NCI-H510A (cell line): Measurements from ENCODE around the gene SPATC1L.
"Not testable (repeated sequence)": the region's sequence is repeated elsewhere in the genome, so short reads cannot be mapped to it uniquely, and the experiment has no call there.

ENCODE experiments used
- DNase-seq: peaks from one replicate; lab custom pipeline; 2025; lab: John Stamatoyannopoulos, UW

Gene SPATC1L

GRCh38 chr21:46149205-46149901 lies 34.9 kb downstream of the SPATC1L start:
- no peak for DNase-seq

- DNase-seq, result no peak
Observed at GRCh38 chr21:46148106-46148505, 36.2 kb downstream of the SPATC1L start.

- peak; percentile 17 for DNase-seq
Observed at GRCh38 chr21:46147429-46147828, 36.8 kb downstream of the SPATC1L start.

GRCh38 chr21:46146856-46147255 lies 37.4 kb downstream of the SPATC1L start:
- DNase-seq, result no peak

GRCh38 chr21:46145840-46146691 lies 38.2 kb downstream of the SPATC1L start:
- no peak for DNase-seq

GRCh38 chr21:46145159-46145839 lies 39.0 kb downstream of the SPATC1L start:
- DNase-seq, result no peak

- no peak for DNase-seq
Observed at GRCh38 chr21:46144464-46145070, 39.7 kb downstream of the SPATC1L start.

GRCh38 chr21:46142582-46143473 lies 41.4 kb downstream of the SPATC1L start:
- DNase-seq, result no peak

- no peak for DNase-seq
Observed at GRCh38 chr21:46141767-46142581, 42.3 kb downstream of the SPATC1L start.

GRCh38 chr21:46140352-46141003 lies 43.8 kb downstream of the SPATC1L start:
- not testable (repeated sequence) for DNase-seq

- DNase-seq, result no peak
Observed at GRCh38 chr21:46139686-46140085, 44.6 kb downstream of the SPATC1L start.

- no peak for DNase-seq
Observed at GRCh38 chr21:46138383-46138970, 45.8 kb downstream of the SPATC1L start.

GRCh38 chr21:46137908-46138307 lies 46.4 kb downstream of the SPATC1L start:
- DNase-seq, result no peak

GRCh38 chr21:46136739-46137349 lies 47.4 kb downstream of the SPATC1L start:
- no peak for DNase-seq

- no peak for DNase-seq
Observed at GRCh38 chr21:46135782-46136395, 48.4 kb downstream of the SPATC1L start.

GRCh38 chr21:46131838-46132651 lies 52.2 kb downstream of the SPATC1L start:
- DNase-seq, result no peak

GRCh38 chr21:46131588-46131837 lies 52.7 kb downstream of the SPATC1L start:
- no peak for DNase-seq
